Endothelial cell of umbilical vein (primary cell): Measurements from ENCODE around the gene SSH2. TPM values are rescaled to one million over a fixed set of nuclear protein-coding genes. Genes with fewer than 3 reads are reported as not detected.

Experiments
- BruUV-seq: library from RNA; stranded (reverse); fragments of 400-500 nt; replicated peaks from 2 replicates; lab custom pipeline; 2021; lab: Mats Ljungman, UMichigan
- CTCF ChIA-PET: fragments of 300-600, 350-600 bp; sonication (Branson Sonifier 250); formaldehyde crosslinking; loops from one replicate; lab custom pipeline; 2021; ENCODE audit warnings: antibody characterized with exemption, inconsistent platforms; lab: Charles Lee
- POLR2A ChIA-PET: fragments of 300-600, 350-600 bp; sonication (Branson Sonifier 250); formaldehyde crosslinking; loops from one replicate; lab custom pipeline; 2021; ENCODE audit warnings: antibody characterized with exemption, inconsistent platforms; lab: Charles Lee
- DNase-seq: peaks from one replicate; pipeline ENCODE4 v3.0.0-alpha.2; 2011; ENCODE audit warnings: low read depth, low spot score
- FAIRE-seq: peaks from 2 replicates; lab custom pipeline; 2011; peaks lifted over from hg19 to GRCh38; lab: Jason Lieb, UNC
- H2AFZ ChIP-seq: 2 replicates; pipeline ENCODE4 v1.6.0; 2012; ENCODE audit warnings: low read depth, low read length, control low read depth, inconsistent platforms
- H3K27ac ChIP-seq: 2 replicates; pipeline ENCODE4 v1.5.1; 2011; ENCODE audit warnings: low read depth, mild to moderate bottlenecking, control low read depth, low read length, moderate library complexity; ENCODE audit not compliant: insufficient read depth
- H3K27me3 ChIP-seq, 2 experiments: 2 replicates each; pipeline versions ENCODE4 v1.6.0 to v1.6.1; 2011; ENCODE audit warnings: low read length in 2 of 2, mixed read lengths in 1 of 2; ENCODE audit not compliant: control insufficient read depth in 2 of 2, insufficient read depth in 2 of 2
- H3K36me3 ChIP-seq, 2 experiments: 2 replicates in 1 of 2; 3 replicates in 1 of 2; pipeline ENCODE4 v1.5.1; 2011; ENCODE audit warnings: low read length in 2 of 2, mild to moderate bottlenecking in 1 of 2, moderate library complexity in 1 of 2; ENCODE audit not compliant: control insufficient read depth in 2 of 2, insufficient read depth in 2 of 2; ENCODE audit errors: extremely low read depth in 1 of 2
- H3K4me1 ChIP-seq: 3 replicates; pipeline ENCODE4 v1.5.1; 2011; ENCODE audit warnings: mild to moderate bottlenecking, low read length; ENCODE audit not compliant: control insufficient read depth, insufficient read depth; ENCODE audit errors: extremely low read depth
- H3K4me2 ChIP-seq: 2 replicates; pipeline ENCODE4 v1.6.1; 2011; ENCODE audit warnings: low read length, control low read depth, mixed read lengths; ENCODE audit not compliant: insufficient read depth
- H3K4me3 ChIP-seq, 3 experiments: fragments of 200-600 bp in 1 of 3; sonication (generic), shearing (Covaris generic) in 1 of 3; replicated peaks in 1 of 3; 2 replicates each; pipeline ENCODE4 v1.5.1; 2011 to 2016; ENCODE audit warnings: control low read depth in 3 of 3, low read length in 3 of 3, mild to moderate bottlenecking in 2 of 3, inconsistent platforms in 1 of 3, low read depth in 1 of 3, moderate library complexity in 1 of 3; ENCODE audit not compliant: insufficient read depth in 1 of 3
- H3K79me2 ChIP-seq: 2 replicates; pipeline ENCODE4 v1.6.0; 2012; ENCODE audit warnings: low read length, inconsistent platforms; ENCODE audit not compliant: control insufficient read depth, insufficient read depth
- H3K9ac ChIP-seq: replicated peaks from 2 replicates; pipeline ENCODE3; 2011; ENCODE audit warnings: low read length, control low read depth; ENCODE audit not compliant: insufficient read depth; ENCODE audit errors: extremely low read depth
- H3K9me1 ChIP-seq: replicated peaks from 3 replicates; pipeline ENCODE4 v1.6.0; 2011; ENCODE audit warnings: mild to moderate bottlenecking, low read length; ENCODE audit not compliant: control insufficient read depth, insufficient read depth; ENCODE audit errors: extremely low read depth
- H3K9me3 ChIP-seq: replicated peaks from 2 replicates; pipeline ENCODE4 v1.5.1; 2012; ENCODE audit warnings: low read length, inconsistent platforms; ENCODE audit not compliant: control insufficient read depth, insufficient read depth
- H4K20me1 ChIP-seq: replicated peaks from 2 replicates; pipeline ENCODE3; 2011; ENCODE audit warnings: mild to moderate bottlenecking, low read length; ENCODE audit not compliant: control insufficient read depth, insufficient read depth; ENCODE audit errors: extremely low read depth
- EZH2 ChIP-seq: IDR thresholded peaks from 2 replicates; pipeline ENCODE4 v1.6.1; 2012; ENCODE audit warnings: borderline replicate concordance, low read depth, mild to moderate bottlenecking, moderate library complexity, low read length, inconsistent platforms; ENCODE audit not compliant: severe bottlenecking
- FOS ChIP-seq: IDR thresholded peaks from 2 replicates; pipeline ENCODE4 v1.6.1; 2011; ENCODE audit warnings: mild to moderate bottlenecking, low read length, moderate library complexity, borderline replicate concordance; ENCODE audit not compliant: insufficient read depth
- GATA2 ChIP-seq: IDR thresholded peaks from 2 replicates; pipeline ENCODE4 v1.7.0; 2011; ENCODE audit warnings: low read depth, mild to moderate bottlenecking, moderate library complexity, mixed read lengths, low read length; ENCODE audit not compliant: insufficient read length, insufficient read depth
- JUN ChIP-seq: IDR thresholded peaks from 2 replicates; pipeline ENCODE4 v1.6.1; 2011; ENCODE audit warnings: borderline replicate concordance, low read depth; ENCODE audit not compliant: insufficient read length, insufficient read depth
- MYC ChIP-seq: IDR thresholded peaks from one replicate; pipeline ENCODE4 v1.6.1; 2011; ENCODE audit warnings: mild to moderate bottlenecking, low read depth, low read length
- POLR2A ChIP-seq: IDR thresholded peaks from 2 replicates; pipeline ENCODE4 v1.6.1; 2012; ENCODE audit warnings: low read depth, mild to moderate bottlenecking, control low read depth, low read length
- POLR2AphosphoS5 ChIP-seq: IDR thresholded peaks from 2 replicates; pipeline ENCODE4 v1.6.1; 2012; ENCODE audit warnings: low read depth, mild to moderate bottlenecking, control low read depth, low read length, moderate library complexity; ENCODE audit not compliant: insufficient read depth
- dilution Hi-C: fragments of 300-500 bp; cut with MboI; formaldehyde crosslinking; loops from one replicate; pipeline ENCODE4 v1.15.0; 2019; ENCODE audit warnings: low sequenced_read_pairs; ENCODE audit not compliant: extremely low pct_ligation_motif_present
- intact Hi-C: fragments of 100-400 bp; cut with micrococcal nuclease; formaldehyde crosslinking; loops from one replicate; pipeline ENCODE4 v1.10.0; 2022
- polyA plus RNA-seq, 4 experiments: library from polyadenylated mRNA; depleted of rRNA in 3 of 4; stranded (reverse) in 3 of 4; unstranded in 1 of 4; fragments of >200 nt; gene quantifications; 2 replicates each; pipeline versions ENCODE4 v1.2.1 to v1.2.3, GENCODE V29; 2011 to 2012; ENCODE audit warnings: missing spikeins in 1 of 4
- total RNA-seq: library from RNA; stranded (reverse); gene quantifications from 2 replicates; pipeline ENCODE4 v1.2.3, GENCODE V29; 2021
- TF ChIP-seq, protein P1 (sequence below), 2 donors: IDR thresholded peaks; 1 replicate in 1 of 2; 2 replicates in 1 of 2; pipeline ENCODE4 v1.5.1; 2011; ENCODE audit warnings: low read length in 2 of 2, mild to moderate bottlenecking in 2 of 2, moderate library complexity in 2 of 2, control low read depth in 1 of 2, inconsistent platforms in 1 of 2, low read depth in 1 of 2; ENCODE audit not compliant: insufficient read depth in 1 of 2; ENCODE audit errors: extremely low read depth in 1 of 2
- TF ChIP-seq, protein P2 (sequence below): IDR thresholded peaks from 2 replicates; pipeline ENCODE4 v1.6.1; 2011; ENCODE audit not compliant: insufficient read depth, insufficient read length

The SSH2 gene
- total and polyA plus RNA-seq, 2 donors (not counting 3 experiments of a cell fraction or from before 2014, with no cell fraction given) = 24.6 to 60.9 TPM

DNA sequence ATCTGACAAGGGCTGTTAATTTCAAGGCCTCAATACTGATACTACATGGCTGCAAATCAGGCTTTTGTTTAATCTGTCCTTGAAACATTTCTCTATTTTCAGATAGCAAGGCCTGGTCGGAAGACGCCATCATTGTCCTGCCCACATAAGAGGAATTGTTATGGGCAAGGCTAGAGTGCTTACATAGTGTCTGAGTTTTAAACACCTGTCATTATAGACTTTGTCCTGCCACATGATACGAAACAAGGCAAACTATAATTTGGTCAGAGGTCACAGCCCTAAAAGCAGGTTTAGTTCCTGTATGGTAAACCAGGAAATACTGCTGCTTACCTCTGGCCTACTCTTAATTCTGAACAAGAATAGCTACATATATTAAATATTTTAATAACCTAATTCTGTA lies 104.4 kb downstream of the SSH2 start:
- dilution Hi-C loops (no loop called here), intact Hi-C loops (no loop called here)
- DNase-seq (no peak), FAIRE-seq (no peak)
- no peaks in the 10 kb centered on the region for H3K79me2 ChIP-seq
- TF ChIP-seq FOS (no peak), EZH2 (no peak), POLR2AphosphoS5 (no peak), GATA2 (no peak)
- H2AFZ ChIP-seq = no peak overlapping the region
- BruUV-seq = no TSS peak
- no peaks in the 10 kb centered on the region for H3K36me3 ChIP-seq
- no peaks in the 10 kb centered on the region for H3K4me1 ChIP-seq
- no peaks in the 10 kb centered on the region for H3K27me3 ChIP-seq
- no peak overlapping the region for H3K4me2 ChIP-seq
- H3K9ac ChIP-seq = no peak overlapping the region
- no peak overlapping the region for H3K27ac ChIP-seq
- no peaks in the 10 kb centered on the region for H4K20me1 ChIP-seq
- no peaks in the 10 kb centered on the region for H3K9me1 ChIP-seq
- no peak overlapping the region for H3K4me3 ChIP-seq
- no peaks in the 10 kb centered on the region for H3K9me3 ChIP-seq
- POLR2A ChIA-PET = no interaction called here
- CTCF ChIA-PET = interaction anchor here (0.7 kb wide), 1 partner anchor 43 kb away, joined by 4 read pairs; no protein-coding TSS in a partner anchor

GRCh38 chr17:29821897-29822296 lies 108.1 kb downstream of the SSH2 start:
- no peak for DNase-seq
- Histone ChIP-seq H4K20me1 (no peaks in the 10 kb centered on the region), H3K4me2 (no peak overlapping the region), H3K4me1 (no peaks in the 10 kb centered on the region), H3K36me3 (no peaks in the 10 kb centered on the region), H3K9me3 (no peaks in the 10 kb centered on the region), H2AFZ (no peak overlapping the region), H3K9me1 (no peaks in the 10 kb centered on the region), H3K4me3 (no peak overlapping the region), H3K27ac (no peak overlapping the region), H3K9ac (no peak overlapping the region), H3K79me2 (no peaks in the 10 kb centered on the region), H3K27me3 (no peaks in the 10 kb centered on the region)
- intact Hi-C loops (no loop called here), dilution Hi-C loops (no loop called here)
- BruUV-seq = no TSS peak
- POLR2A ChIA-PET = no interaction called here
- FAIRE-seq = no peak
- CTCF ChIA-PET = interaction anchor here (1.0 to 4.3 kb wide), 6 partner anchors 9 to 271 kb away, joined by 3 to 14 read pairs (median 6); no protein-coding TSS in a partner anchor
- TF ChIP-seq POLR2A (no peak), MYC (no peak), EZH2 (no peak), POLR2AphosphoS5 (no peak), JUN (no peak), FOS (no peak), GATA2 (no peak)
- TF ChIP-seq, protein P1, sequence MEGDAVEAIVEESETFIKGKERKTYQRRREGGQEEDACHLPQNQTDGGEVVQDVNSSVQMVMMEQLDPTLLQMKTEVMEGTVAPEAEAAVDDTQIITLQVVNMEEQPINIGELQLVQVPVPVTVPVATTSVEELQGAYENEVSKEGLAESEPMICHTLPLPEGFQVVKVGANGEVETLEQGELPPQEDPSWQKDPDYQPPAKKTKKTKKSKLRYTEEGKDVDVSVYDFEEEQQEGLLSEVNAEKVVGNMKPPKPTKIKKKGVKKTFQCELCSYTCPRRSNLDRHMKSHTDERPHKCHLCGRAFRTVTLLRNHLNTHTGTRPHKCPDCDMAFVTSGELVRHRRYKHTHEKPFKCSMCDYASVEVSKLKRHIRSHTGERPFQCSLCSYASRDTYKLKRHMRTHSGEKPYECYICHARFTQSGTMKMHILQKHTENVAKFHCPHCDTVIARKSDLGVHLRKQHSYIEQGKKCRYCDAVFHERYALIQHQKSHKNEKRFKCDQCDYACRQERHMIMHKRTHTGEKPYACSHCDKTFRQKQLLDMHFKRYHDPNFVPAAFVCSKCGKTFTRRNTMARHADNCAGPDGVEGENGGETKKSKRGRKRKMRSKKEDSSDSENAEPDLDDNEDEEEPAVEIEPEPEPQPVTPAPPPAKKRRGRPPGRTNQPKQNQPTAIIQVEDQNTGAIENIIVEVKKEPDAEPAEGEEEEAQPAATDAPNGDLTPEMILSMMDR (IDR thresholded peaks at IDR 0.05; ENCODE audit: extremely low read depth in 1 of 2, insufficient read depth in 1 of 2, low read depth in 1 of 2, low read length in 2 of 2) = no peak
- TF ChIP-seq, protein P2, sequence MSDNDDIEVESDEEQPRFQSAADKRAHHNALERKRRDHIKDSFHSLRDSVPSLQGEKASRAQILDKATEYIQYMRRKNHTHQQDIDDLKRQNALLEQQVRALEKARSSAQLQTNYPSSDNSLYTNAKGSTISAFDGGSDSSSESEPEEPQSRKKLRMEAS = no peak
